Body of pancreas (tissue), 4 donors: ENCODE measurements around the gene GPRIN2. TPM values are rescaled to one million over a fixed set of nuclear protein-coding genes. Genes with fewer than 3 reads are reported as not detected.

ENCODE experiments used
- ATAC-seq: fragments of 150-250 bp; one replicate; pipeline ENCODE4 v1.9.1; 2016
- DNase-seq, 4 donors: peaks; one replicate each; pipeline ENCODE4 v3.0.0-alpha.2; 2019
- H3K27ac ChIP-seq, 4 donors: fragments of 200-600 bp; sonication (generic); 1 replicate in 3 of 4; 2 replicates in 1 of 4; pipeline versions ENCODE4 v1.5.1 to v1.6.1; 2016 to 2019; ENCODE audit warnings: mild to moderate bottlenecking in 1 of 4, mixed read lengths in 1 of 4, moderate library complexity in 1 of 4
- H3K27me3 ChIP-seq, 2 donors: fragments of 200-600 bp; sonication (generic); one replicate each; pipeline ENCODE4 v1.6.0; 2016; ENCODE audit warnings: mild to moderate bottlenecking in 1 of 2
- H3K36me3 ChIP-seq, 2 donors: fragments of 200-600 bp; sonication (generic); replicated peaks in 1 of 2; 2 replicates each; pipeline ENCODE4 v1.5.1; 2016; ENCODE audit warnings: low read depth in 2 of 2; ENCODE audit not compliant: insufficient read depth in 1 of 2
- H3K4me1 ChIP-seq: fragments of 200-600 bp; sonication (generic); one replicate; pipeline ENCODE4 v1.6.0; 2016
- H3K4me3 ChIP-seq, 2 donors: fragments of 200-600 bp; sonication (generic); 1 replicate in 1 of 2; 2 replicates in 1 of 2; pipeline ENCODE4 v1.5.1; 2016 to 2019
- H3K9me3 ChIP-seq, 3 donors: fragments of 200-600 bp; sonication (generic); 1 replicate in 2 of 3; 2 replicates in 1 of 3; pipeline ENCODE4 v1.5.1; 2016
- CTCF ChIP-seq, 7 experiments: fragments of 450-650 bp in 4 of 7; fragments of 200-600 bp in 3 of 7; sonication (generic) in 3 of 7; IDR thresholded peaks; one replicate each; pipeline ENCODE4 v1.5.1; 2016 to 2019; ENCODE audit warnings: antibody characterized with exemption in 7 of 7
- POLR2A ChIP-seq, 3 donors: fragments of 450-650 bp; IDR thresholded peaks; one replicate each; pipeline ENCODE4 v1.6.1; 2016; ENCODE audit warnings: antibody characterized with exemption in 3 of 3, mild to moderate bottlenecking in 2 of 3
- WGBS, 2 donors: methylation state at CpG; one replicate each; pipeline ENCODE4 v1.1.5; 2017; 5-methylcytosine and 5-hydroxymethylcytosine counted together
- intact Hi-C: fragments of 100-400 bp; cut with DNase I; formaldehyde crosslinking; loops from one replicate; pipeline ENCODE4 v1.15.1; 2023
- total RNA-seq, 2 donors: library from RNA; depleted of rRNA; stranded (reverse); fragments of >200 nt; gene quantifications; one replicate each; pipeline ENCODE4 v1.1.0, GENCODE V29; 2016

The GPRIN2 gene
- total RNA-seq, 2 donors from 2014 or later = 15.8 to 16.3 TPM

- intact Hi-C loops = no loop called here
- Histone ChIP-seq H3K27me3 (no peaks in the 10 kb centered on the region), H3K4me1 (peaks cover 25% of the 10 kb centered on the region), H3K27ac (peak overlapping the region in 2 of 4 donors; percentile 74 to 84), H3K36me3 (no peaks in the 10 kb centered on the region), H3K9me3 (no peaks in the 10 kb centered on the region), H3K4me3 (no peak overlapping the region)
- 12 to 29% methylated on average over 29 to 42 of the region's 42 CpGs for WGBS, 2 donors
- no peak for TF ChIP-seq POLR2A (IDR thresholded peaks at IDR 0.05)
- TF ChIP-seq CTCF (IDR thresholded peaks at IDR 0.05) = peak in 2 of 7 experiments; percentile 9 to 41
- ATAC-seq (peak; percentile 36), DNase-seq (peak; percentile 38 to 69 (median 53))
Observed at GRCh38 chr10:46541017-46541661, 15.3 kb downstream of the GPRIN2 start.

GRCh38 chr10:46540412-46541016 is 15.9 kb downstream of the GPRIN2 start:
- H3K27me3 ChIP-seq = no peaks in the 10 kb centered on the region
- no peaks in the 10 kb centered on the region for H3K9me3 ChIP-seq
- no peak overlapping the region for H3K4me3 ChIP-seq
- TF ChIP-seq CTCF (IDR thresholded peaks at IDR 0.05) = no peak
- no peak for TF ChIP-seq POLR2A (IDR thresholded peaks at IDR 0.05)
- 89 to 92% methylated on average over 8 of the region's 8 CpGs for WGBS, 2 donors
- no peaks in the 10 kb centered on the region for H3K36me3 ChIP-seq
- peaks cover 25% of the 10 kb centered on the region for H3K4me1 ChIP-seq
- peak in 2 of 4 donors; percentile 13 for DNase-seq
- intact Hi-C loops = no loop called here
- peak; percentile 3 for ATAC-seq
- peak overlapping the region; percentile 39 to 84 (median 66) for H3K27ac ChIP-seq

- Histone ChIP-seq H3K4me3 (no peak overlapping the region), H3K9me3 (no peaks in the 10 kb centered on the region), H3K36me3 (no peaks in the 10 kb centered on the region), H3K4me1 (peaks cover 25% of the 10 kb centered on the region), H3K27me3 (no peaks in the 10 kb centered on the region), H3K27ac (peak overlapping the region; percentile 39 to 84 (median 66))
- DNase-seq (peak in 3 of 4 donors; percentile 27 to 61 (median 41)), ATAC-seq (peak; percentile 79)
- TF ChIP-seq CTCF (IDR thresholded peaks at IDR 0.05) (no peak), POLR2A (IDR thresholded peaks at IDR 0.05) (peak in 1 of 3 donors; percentile 35)
- 44 to 50% methylated on average over 14 of the region's 14 CpGs for WGBS, 2 donors
- intact Hi-C loops = no loop called here
Observed at GRCh38 chr10:46539596-46540411, 16.7 kb downstream of the GPRIN2 start.

GRCh38 chr10:46538717-46539426 is 17.6 kb downstream of the GPRIN2 start:
- no peak for TF ChIP-seq CTCF (IDR thresholded peaks at IDR 0.05)
- TF ChIP-seq POLR2A (IDR thresholded peaks at IDR 0.05) = no peak
- Histone ChIP-seq H3K4me1 (peaks cover 25% of the 10 kb centered on the region), H3K4me3 (no peak overlapping the region), H3K9me3 (no peaks in the 10 kb centered on the region), H3K36me3 (no peaks in the 10 kb centered on the region), H3K27ac (peak overlapping the region in 1 of 4 donors; percentile 84), H3K27me3 (no peaks in the 10 kb centered on the region)
- intact Hi-C loops = no loop called here
- ATAC-seq (no peak), DNase-seq (peak in 1 of 4 donors; percentile 6)
- WGBS, 2 donors = 80 to 84% methylated on average over 3 of the region's 3 CpGs
